Left lung (tissue), 10 donors: ENCODE measurements around the gene VAMP3. TPM values are rescaled to one million over a fixed set of nuclear protein-coding genes. Genes with fewer than 3 reads are reported as not detected.
A peak's percentile ranks its signal among the peaks of the same experiment; 100 is the strongest.

Experiments used
- ATAC-seq: fragments of 200-7000 bp; cut with Tn5 transposase; one replicate; pipeline ENCODE4 v1.9.1; 2020; ENCODE audit warnings: moderate library complexity
- DNase-seq, 4 donors: peaks; one replicate each; pipeline ENCODE4 v3.0.0-alpha.2; 2013 to 2020
- H3K27ac ChIP-seq, 2 donors: fragments of 200-600 bp; sonication (generic) in 1 of 2; one replicate each; pipeline versions ENCODE4 v1.5.0 to v1.8.0; 2020 to 2021
- H3K27me3 ChIP-seq, 2 donors: fragments of 200-600 bp; sonication (generic) in 1 of 2; one replicate each; pipeline versions ENCODE4 v1.5.0 to v1.8.0; 2020 to 2021
- H3K36me3 ChIP-seq, 2 donors: fragments of 200-600 bp; sonication (generic) in 1 of 2; one replicate each; pipeline versions ENCODE4 v1.5.0 to v1.8.0; 2020 to 2021
- H3K4me1 ChIP-seq, 2 donors: fragments of 200-600 bp; one replicate each; pipeline ENCODE4 v1.8.0; 2021
- H3K4me3 ChIP-seq, 2 donors: fragments of 200-600 bp; sonication (generic) in 1 of 2; one replicate each; pipeline versions ENCODE4 v1.5.0 to v1.8.0; 2020 to 2021; ENCODE audit warnings: mild to moderate bottlenecking in 1 of 2
- H3K9me3 ChIP-seq, 2 donors: fragments of 200-600 bp; sonication (generic) in 1 of 2; one replicate each; pipeline versions ENCODE4 v1.5.0 to v1.8.0; 2020 to 2021
- intact Hi-C, 2 donors: fragments of 100-400 bp; cut with DNase I; formaldehyde crosslinking; loops; one replicate each; pipeline versions ENCODE4 v1.11.2 to v1.14.2; 2022
- polyA plus RNA-seq, 6 donors: library from polyadenylated mRNA; unstranded; fragments of 120-200 nt; gene quantifications; one replicate each; pipeline ENCODE4 v1.2.1, GENCODE V29; 2013; ENCODE audit not compliant: insufficient read length in 6 of 6
- total RNA-seq, 2 donors: library from RNA; stranded (reverse); fragmentation: NEBNext Ultra II Directional; extraction: Animal tissue kit (Norgen Biotek cat#: 25700); gene quantifications; one replicate each; pipeline ENCODE4 v1.2.1, GENCODE V29; 2021
- TF ChIP-seq, protein P1 (sequence below), 2 donors: fragments of 200-600 bp; sonication (generic) in 1 of 2; IDR thresholded peaks; one replicate each; pipeline versions ENCODE4 v1.5.0 to v1.8.0; 2021; ENCODE audit warnings: antibody characterized with exemption in 2 of 2
- donor health status: DM: no; HTN: yes; CAD: no.
- donor health status: DM: no; HTN: no; CAD: no.

The VAMP3 gene
- total and polyA plus RNA-seq, 8 donors: 110 to 130 (median 120) TPM

DNA sequence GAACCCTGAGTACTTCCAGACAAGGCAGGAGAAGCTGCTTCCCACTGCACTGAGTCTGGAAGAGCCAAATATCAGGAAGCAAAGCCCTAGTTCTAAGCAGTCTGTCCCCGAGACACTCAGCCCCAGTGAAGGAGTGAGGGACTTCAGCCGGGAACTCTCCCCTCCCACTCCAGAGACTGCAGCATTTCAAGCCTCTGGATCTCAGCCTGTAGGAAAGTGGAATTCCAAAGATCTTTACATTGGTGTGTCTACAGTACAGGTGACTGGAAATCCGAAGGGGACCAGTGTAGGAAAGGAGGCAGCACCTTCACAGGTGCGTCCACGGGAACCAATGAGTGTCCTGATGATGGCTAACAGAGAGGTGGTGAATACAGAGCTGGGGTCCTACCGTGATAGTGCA is 33.1 kb upstream of the VAMP3 start:
- ATAC-seq (peak; percentile 47), DNase-seq (no peak)
- Histone ChIP-seq H3K27me3 (no peaks in the 10 kb centered on the region), H3K4me1 (no peaks in the 10 kb centered on the region), H3K36me3 (peaks cover 0 to 10% of the 10 kb centered on the region in 2 donors), H3K9me3 (no peaks in the 10 kb centered on the region), H3K4me3 (no peak overlapping the region), H3K27ac (no peak overlapping the region)
- TF ChIP-seq, protein P1, sequence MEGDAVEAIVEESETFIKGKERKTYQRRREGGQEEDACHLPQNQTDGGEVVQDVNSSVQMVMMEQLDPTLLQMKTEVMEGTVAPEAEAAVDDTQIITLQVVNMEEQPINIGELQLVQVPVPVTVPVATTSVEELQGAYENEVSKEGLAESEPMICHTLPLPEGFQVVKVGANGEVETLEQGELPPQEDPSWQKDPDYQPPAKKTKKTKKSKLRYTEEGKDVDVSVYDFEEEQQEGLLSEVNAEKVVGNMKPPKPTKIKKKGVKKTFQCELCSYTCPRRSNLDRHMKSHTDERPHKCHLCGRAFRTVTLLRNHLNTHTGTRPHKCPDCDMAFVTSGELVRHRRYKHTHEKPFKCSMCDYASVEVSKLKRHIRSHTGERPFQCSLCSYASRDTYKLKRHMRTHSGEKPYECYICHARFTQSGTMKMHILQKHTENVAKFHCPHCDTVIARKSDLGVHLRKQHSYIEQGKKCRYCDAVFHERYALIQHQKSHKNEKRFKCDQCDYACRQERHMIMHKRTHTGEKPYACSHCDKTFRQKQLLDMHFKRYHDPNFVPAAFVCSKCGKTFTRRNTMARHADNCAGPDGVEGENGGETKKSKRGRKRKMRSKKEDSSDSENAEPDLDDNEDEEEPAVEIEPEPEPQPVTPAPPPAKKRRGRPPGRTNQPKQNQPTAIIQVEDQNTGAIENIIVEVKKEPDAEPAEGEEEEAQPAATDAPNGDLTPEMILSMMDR (IDR thresholded peaks at IDR 0.05): no peak
- intact Hi-C loops: no loop called here

DNA sequence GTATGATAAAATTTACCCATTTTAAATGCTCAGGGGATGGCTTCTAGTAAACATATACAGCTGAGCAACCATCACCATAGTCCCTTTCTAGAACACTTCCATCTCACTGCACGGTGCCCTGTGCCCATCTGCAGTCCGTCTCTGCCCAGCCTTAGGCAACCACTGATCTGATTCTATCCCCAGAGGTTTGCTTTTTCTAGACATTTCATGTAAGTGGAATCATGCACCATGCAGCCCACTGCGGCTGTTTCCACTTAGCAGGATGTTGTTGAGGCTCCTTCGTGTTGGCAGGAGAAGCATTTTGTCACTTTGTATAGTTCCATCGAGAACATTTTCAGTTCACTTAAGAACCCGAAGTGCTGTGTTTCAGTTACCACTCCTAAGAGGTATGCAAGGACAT is 27.8 kb upstream of the VAMP3 start:
- Histone ChIP-seq H3K27me3 (no peaks in the 10 kb centered on the region), H3K27ac (no peak overlapping the region), H3K9me3 (no peaks in the 10 kb centered on the region), H3K36me3 (peaks cover 0 to 2% of the 10 kb centered on the region in 2 donors), H3K4me1 (no peaks in the 10 kb centered on the region), H3K4me3 (no peak overlapping the region)
- DNase-seq (no peak), ATAC-seq (no peak)
- intact Hi-C loops: no loop called here
- TF ChIP-seq, protein P1 (IDR thresholded peaks at IDR 0.05): no peak

DNA sequence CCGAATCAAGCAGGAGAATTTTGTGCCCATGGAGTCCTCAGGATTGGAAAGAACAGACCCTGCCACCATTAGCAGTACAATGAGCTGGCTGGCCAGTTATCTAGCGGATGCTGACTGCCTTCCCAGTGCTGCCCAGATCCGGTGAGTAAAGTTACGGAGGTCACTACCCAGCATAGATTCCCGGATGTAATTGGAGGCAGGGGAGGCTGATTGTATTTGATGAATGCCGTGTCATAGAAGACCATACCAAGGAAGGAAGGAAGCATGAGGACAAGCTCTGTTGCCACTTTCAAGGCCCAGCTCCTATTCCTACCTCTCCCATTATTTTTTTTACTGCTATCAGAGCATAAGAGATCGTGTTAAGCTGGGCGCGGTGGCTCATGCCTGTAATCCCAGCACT is 26.2 kb upstream of the VAMP3 start:
- ATAC-seq (no peak), DNase-seq (no peak)
- intact Hi-C loops: no loop called here
- Histone ChIP-seq H3K27ac (peak overlapping the region in 1 of 2 donors; percentile 39), H3K27me3 (no peaks in the 10 kb centered on the region), H3K36me3 (no peaks in the 10 kb centered on the region), H3K9me3 (no peaks in the 10 kb centered on the region), H3K4me3 (no peak overlapping the region), H3K4me1 (no peaks in the 10 kb centered on the region)
- TF ChIP-seq, protein P1 (IDR thresholded peaks at IDR 0.05): no peak

DNA sequence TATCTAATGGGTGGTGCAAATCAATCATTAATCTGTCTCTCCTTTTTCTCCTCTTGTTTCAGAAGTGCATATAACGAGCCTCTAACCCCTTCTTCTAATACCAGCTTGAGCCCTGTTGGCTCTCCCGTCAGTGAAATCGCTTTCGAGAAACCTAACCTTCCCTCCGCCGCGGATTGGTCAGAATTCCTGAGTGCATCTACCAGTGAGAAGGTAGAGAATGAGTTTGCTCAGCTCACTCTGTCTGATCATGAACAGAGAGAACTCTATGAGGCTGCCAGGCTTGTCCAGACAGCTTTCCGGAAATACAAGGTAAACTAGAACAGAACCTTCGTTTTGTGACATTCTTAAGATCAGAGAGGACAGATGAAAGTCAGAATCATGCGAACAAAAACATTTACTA is 25.3 kb upstream of the VAMP3 start:
- no peaks in the 10 kb centered on the region for H3K9me3 ChIP-seq
- DNase-seq: peak in 2 of 4 donors; percentile 13 to 39
- peak; percentile 95 for ATAC-seq
- intact Hi-C loops: no loop called here
- TF ChIP-seq, protein P1 (IDR thresholded peaks at IDR 0.05): no peak
- H3K36me3 ChIP-seq: no peaks in the 10 kb centered on the region
- no peaks in the 10 kb centered on the region for H3K27me3 ChIP-seq
- H3K4me3 ChIP-seq: no peak overlapping the region
- no peak overlapping the region for H3K27ac ChIP-seq
- H3K4me1 ChIP-seq: no peaks in the 10 kb centered on the region

DNA sequence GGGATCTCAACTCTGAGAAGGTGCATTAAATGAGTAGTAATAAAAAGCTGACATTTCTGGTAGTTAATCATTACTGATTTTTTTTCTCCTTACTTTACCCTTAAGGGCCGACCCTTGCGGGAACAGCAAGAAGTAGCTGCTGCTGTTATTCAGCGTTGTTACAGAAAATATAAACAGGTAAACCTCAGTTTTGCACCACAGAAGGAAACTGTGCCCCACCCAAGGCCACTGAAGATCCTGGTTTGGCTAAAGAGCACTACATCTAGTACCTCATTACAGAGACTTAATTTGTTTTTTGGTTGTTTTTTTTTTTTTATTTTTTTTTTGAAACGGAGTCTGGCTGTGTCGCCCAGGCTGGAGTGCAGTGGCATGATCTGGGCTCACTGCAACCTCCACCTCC is 23.5 kb upstream of the VAMP3 start:
- Histone ChIP-seq H3K36me3 (no peaks in the 10 kb centered on the region), H3K4me1 (peaks cover 0 to 6% of the 10 kb centered on the region in 2 donors), H3K9me3 (no peaks in the 10 kb centered on the region), H3K27ac (no peak overlapping the region), H3K27me3 (no peaks in the 10 kb centered on the region), H3K4me3 (no peak overlapping the region)
- no peak for DNase-seq
- TF ChIP-seq, protein P1 (IDR thresholded peaks at IDR 0.05): no peak
- intact Hi-C loops: no loop called here
- no peak for ATAC-seq
